Stimulated activated CD4-positive, alpha-beta T cell treated with anti-CD3 and anti-CD28 coated beads, Interleukin-4, amount 100 ng/mL, for 4 hours (primary cell): ENCODE results near the gene SUMF1.
"Not testable (repeated sequence)": the region's sequence is repeated elsewhere in the genome, so short reads cannot be mapped to it uniquely, and the experiment has no call there.

Experiments used
- DNase-seq, 2 experiments: peaks; one replicate each; pipeline ENCODE4 v3.0.0-alpha.2; 2020

The SUMF1 gene

GRCh38 chr3:4458961-4459360 lies 8.1 kb downstream of the SUMF1 start:
- DNase-seq: no peak

- not testable (repeated sequence) for DNase-seq
Measured at GRCh38 chr3:4456780-4457179, 10.3 kb downstream of the SUMF1 start.

- no peak for DNase-seq
Measured at GRCh38 chr3:4454142-4454541, 12.9 kb downstream of the SUMF1 start.

- no peak for DNase-seq
Measured at GRCh38 chr3:4449043-4449805, 17.8 kb downstream of the SUMF1 start.

DNA sequence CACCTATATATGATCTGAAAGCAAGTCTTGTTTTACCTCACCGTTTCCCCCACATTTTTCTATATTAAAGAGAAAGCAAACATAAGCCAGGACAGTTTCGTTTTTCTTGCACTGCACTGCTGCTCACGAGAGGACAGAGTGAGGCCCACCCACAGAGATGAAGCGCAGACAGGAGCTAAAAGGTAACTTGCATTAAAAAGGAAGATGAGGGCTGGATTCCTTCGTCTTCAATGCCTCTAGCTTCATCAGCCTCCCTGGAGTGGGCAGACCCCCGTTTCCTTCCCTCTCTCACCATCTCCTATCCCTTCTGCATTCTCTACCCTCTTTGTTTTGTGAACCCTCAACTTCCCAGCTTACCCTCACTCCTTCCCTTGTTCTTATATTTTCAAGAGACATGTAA lies 18.9 kb downstream of the SUMF1 start:
- no peak for DNase-seq

DNA sequence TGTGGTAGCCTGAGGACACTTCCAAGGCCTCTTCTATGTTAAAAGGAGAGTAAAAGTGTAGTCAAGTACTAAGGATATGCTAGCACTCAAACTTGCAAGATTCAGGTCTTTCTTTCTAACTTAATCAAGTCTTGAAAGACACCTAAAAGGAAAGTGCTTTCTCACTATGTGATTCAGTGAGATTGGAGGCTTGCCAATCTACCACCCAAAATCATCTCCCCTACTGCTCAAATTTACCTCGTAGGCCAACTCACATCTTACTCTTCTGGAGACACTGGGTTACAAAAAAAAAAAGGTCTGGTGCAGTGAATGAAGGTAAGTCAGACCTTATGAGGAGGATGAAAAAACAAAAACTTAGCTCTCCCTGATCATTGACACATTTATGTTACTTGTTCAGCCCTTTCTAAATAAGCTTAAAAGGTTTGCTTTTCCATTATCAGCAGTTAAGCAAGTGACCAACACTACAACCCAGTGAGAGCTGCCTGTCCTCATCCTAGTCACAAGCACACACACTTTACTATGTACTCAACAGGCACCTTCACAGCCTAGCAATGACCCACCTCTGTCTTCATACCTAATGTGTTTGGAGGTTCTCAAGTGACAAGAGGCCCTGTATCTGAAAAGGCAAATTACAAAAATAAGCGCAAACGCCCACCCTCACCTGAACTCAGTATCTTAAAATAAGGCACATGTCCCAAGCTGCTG lies 19.6 kb downstream of the SUMF1 start:
- DNase-seq: no peak

- DNase-seq: no peak
Measured at GRCh38 chr3:4440951-4441350, 26.1 kb downstream of the SUMF1 start.

- DNase-seq: no peak
Measured at GRCh38 chr3:4438296-4438695, 28.8 kb downstream of the SUMF1 start.

DNA sequence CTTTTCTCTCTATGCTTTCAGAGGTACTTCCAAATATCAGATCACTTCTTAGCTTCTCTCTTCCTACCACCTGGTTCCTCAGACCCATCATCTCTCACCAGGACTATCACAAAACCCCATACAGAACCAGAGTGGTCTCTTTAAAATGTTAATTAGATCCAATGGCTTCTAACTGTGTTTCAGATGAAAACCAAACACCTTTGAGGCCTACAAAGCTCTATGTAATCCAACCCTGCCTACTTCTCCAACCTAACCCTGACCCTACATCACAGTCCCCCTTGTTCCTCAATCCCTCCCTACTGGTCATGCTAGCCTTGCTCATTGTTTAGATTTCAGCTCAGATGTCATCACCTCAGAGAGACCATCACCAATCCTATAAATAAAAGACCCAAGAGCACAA lies 34.8 kb downstream of the SUMF1 start:
- no peak for DNase-seq

GRCh38 chr3:4429648-4430350 lies 37.3 kb downstream of the SUMF1 start:
- DNase-seq: no peak

- DNase-seq: no peak
Measured at GRCh38 chr3:4426782-4427344, 40.2 kb downstream of the SUMF1 start.

GRCh38 chr3:4426261-4426781 lies 40.7 kb downstream of the SUMF1 start:
- DNase-seq: no peak

- peak; percentile 3 to 4 for DNase-seq
Measured at GRCh38 chr3:4425707-4426106, 41.4 kb downstream of the SUMF1 start.

- no peak for DNase-seq
Measured at GRCh38 chr3:4425055-4425454, 42.0 kb downstream of the SUMF1 start.

- peak in 1 of 2 experiments; percentile 6 for DNase-seq
Measured at GRCh38 chr3:4421121-4421520, 45.9 kb downstream of the SUMF1 start.

GRCh38 chr3:4419920-4420319 lies 47.1 kb downstream of the SUMF1 start:
- no peak for DNase-seq

DNA sequence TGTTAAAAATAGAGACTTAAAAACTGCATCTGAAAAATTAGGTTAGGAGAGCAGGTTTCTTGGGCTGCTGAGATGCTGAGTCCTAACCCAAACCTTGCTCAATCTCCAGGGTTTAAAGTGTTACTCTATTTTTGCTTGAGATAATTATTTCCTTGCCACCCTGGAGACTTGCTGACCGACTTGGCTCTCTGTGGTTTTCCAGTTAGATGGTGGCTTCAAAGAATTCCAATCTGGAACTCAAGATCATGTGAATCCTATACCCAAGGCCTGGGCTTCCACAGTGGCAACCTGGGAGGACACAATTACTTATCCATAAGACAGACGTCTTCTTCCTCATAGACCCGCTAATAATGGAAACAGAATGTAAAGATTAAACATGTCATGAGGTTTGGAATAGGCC lies 47.7 kb downstream of the SUMF1 start:
- DNase-seq: no peak

- DNase-seq: no peak
Measured at GRCh38 chr3:4418156-4418555, 48.9 kb downstream of the SUMF1 start.

DNA sequence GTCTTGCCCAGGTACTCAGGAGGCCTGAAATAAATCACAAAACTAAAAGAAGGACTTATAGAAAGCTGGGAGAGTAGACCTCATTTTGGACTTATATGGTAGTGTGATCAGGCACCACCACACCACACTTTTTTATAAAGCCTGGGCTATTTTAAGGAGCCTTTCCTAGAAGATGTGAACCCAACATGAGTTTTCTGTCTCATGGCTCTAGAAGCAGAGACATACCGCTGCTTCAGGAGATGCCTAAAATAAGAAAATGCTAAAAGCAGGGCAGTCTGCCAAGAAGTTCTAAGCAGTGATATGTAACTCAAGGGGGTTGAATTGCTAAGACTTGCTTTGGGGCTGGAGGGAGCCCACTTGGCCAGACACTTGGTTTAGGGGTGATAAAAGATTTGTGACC lies 49.6 kb downstream of the SUMF1 start:
- no peak for DNase-seq

- DNase-seq: peak in 1 of 2 experiments; percentile 1
Measured at GRCh38 chr3:4416961-4417360, 50.1 kb downstream of the SUMF1 start.

- DNase-seq: no peak
Measured at GRCh38 chr3:4416427-4416945, 50.6 kb downstream of the SUMF1 start.

- no peak for DNase-seq
Measured at GRCh38 chr3:4413467-4413866, 53.6 kb downstream of the SUMF1 start.

- no peak for DNase-seq
Measured at GRCh38 chr3:4411833-4412232, 55.2 kb downstream of the SUMF1 start.
